Measurements from ENCODE around the gene CEP135.
"Not testable (repeated sequence)": the region's sequence is repeated elsewhere in the genome, so short reads cannot be mapped to it uniquely, and the experiment has no call there.

The CEP135 gene

DNA sequence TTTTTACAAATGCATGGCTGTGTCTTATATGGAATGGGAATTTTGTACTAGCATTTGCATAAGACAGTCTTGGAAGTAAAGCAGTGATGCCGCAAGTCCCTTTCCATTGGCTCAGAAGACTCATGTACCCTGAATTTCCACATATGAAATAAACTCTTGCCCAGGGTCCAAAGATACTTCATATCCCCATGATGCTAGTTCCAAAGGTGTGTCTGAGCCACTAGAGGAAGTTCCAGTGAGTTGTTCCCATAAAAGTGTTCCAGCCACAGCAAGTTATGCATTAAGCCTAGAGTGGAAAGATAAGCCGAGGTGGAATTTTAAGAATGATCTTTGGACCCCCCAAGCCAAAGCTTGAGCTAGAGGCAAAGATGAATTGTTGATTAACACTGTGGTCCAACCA, 9.3 kb upstream of the CEP135 start:
- no peak for FAIRE-seq
- no peak for DNase-seq (ENCODE audit: low spot score)

DNA sequence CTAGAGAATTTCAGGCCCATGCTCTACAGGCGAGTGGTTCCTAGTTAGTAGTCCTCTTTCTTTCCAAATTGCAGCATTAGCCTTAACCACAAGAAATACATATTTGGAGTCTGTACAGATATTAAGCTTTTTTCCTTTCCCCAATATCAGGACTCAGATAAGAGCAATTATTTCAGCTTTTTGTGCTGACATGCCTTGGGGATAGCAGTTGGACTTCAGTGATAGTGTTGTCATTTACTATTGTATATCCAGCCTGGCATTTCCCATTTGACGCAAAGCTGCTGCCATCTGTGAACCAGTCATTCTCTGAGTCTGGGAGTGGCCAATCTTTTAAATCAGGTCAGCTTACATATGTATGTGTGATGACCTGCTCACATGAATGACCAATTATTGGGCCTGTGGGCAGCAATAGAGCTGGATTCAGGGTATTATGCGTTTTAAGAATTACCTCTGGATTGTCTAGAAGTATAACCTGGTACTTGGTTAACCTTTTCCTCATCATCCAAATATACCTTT, 6.8 kb upstream of the CEP135 start:
- FAIRE-seq (no peak), DNase-seq (ENCODE audit: low spot score) (no peak)

DNA sequence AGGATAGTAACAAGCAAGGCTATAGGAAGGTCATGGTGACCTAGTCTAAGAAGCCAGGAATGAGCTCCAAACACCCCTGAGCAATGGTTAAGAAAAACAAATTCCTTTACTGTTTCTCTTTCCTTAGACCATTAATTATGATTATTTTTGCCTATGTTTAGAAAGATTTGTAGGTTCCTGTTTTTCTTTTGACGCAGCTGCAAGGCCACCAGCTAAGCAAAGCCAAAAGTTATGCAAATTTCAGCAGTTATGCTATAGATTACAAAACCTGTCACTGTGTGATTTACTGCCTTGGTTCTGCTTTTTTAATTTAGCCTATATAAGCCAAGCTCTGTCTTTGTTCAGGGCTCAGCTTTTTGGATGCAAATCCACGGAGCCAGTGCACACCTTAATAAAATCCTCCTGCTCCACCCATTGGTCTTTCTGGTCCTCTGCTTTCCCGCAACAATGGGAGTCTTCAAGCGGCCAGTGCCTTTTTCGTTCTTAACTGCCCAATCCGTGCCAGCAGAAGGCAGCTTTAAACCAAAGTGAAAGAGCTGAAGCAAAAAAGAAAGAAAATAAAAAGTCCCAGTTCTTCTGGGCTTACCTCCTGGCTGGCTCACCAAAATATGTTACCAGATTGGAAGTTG, 1.4 kb upstream of the CEP135 start:
- DNase-seq (ENCODE audit: low spot score) = no peak
- no peak for FAIRE-seq

DNA sequence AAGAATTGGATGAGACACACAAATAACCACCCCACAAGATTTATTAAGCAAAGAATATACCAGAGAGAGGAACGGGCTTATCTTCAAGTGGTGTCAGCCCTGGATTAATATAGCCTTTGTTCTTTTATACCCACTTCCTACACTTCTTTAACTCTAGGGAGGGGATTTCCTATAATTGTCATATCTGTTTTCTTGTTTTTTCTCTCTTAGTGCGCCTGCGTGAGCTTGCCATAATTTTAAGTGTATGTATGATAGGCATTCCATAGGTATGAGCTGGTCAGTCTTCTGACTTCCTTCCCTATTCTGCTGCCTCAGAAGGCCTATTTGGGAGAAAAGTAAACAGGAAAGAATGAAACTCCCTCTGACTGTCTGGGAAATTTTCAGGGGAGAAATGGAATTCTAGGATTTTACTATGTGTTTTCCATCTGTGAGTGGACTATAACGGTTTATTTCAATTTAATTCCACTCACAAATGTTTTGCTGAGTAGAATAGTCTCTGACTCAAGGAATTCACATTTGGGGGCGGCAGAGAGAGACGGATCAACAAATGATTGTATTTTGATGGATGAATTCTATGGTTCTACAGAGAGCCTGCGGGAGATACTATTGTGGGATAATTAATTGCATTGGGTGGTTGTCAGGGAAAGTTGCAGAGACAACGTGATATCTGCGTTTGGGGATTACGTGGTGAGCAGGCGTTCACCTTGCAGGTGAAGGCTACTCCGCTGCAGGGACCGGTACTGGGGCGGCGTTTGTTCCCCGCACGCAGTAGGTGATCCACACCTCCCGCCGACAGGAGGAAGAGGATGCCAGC, 626 bp upstream of the CEP135 start:
- FAIRE-seq (peak; percentile 69), DNase-seq (ENCODE audit: low spot score) (peak; percentile 92)

DNA sequence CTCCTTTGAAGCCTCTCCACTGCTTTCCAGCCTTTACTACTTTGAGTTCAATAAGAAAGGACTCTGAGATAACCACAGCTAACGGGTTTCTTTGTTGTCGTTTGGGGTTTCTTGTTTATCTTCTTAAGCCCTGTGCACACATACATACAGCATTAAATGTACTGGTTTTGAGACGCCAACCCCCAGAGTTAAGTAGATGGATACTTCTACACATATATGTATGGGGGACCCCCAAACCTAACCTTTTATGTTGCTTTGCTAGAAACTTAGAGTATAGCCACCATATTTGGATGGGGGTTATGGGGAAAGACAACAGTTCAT, 697 bp downstream of the CEP135 start:
- no peak for DNase-seq (ENCODE audit: low spot score)
- no peak for FAIRE-seq

DNA sequence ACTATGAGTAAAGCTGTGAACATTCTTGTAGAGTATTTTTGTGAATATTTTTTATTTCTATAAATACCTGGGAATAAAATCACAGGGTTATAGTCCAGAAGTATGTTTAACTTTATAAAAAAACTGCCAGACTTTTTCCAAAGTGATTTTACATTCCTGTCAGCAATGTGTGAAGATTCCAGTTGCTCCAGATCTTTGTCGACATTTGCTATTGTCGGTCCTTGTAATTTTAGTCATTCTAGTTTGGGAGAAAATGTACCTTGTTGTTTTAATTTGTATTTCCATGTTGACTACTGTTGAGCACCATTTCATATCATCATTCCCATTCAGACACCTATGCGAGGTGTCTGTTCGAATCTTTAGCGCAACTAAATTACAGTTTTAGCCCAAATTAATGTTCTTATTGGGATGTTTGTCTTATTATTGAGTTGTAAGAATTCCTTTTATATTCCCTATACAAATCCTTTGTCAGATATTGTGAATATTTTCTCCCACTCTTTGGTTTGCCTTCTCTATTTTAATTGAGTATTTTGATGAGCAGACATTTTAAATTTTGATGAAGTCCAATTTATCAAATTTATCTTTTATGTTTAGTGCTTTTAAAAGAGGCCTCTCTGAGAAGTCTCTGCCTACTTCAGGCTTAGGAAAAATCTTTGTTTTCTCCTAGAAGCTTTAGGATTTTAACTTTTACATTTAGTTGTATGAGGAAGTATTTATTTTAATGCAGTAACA, 2.6 kb downstream of the CEP135 start:
- FAIRE-seq = no peak
- DNase-seq (ENCODE audit: low spot score) = no peak

DNA sequence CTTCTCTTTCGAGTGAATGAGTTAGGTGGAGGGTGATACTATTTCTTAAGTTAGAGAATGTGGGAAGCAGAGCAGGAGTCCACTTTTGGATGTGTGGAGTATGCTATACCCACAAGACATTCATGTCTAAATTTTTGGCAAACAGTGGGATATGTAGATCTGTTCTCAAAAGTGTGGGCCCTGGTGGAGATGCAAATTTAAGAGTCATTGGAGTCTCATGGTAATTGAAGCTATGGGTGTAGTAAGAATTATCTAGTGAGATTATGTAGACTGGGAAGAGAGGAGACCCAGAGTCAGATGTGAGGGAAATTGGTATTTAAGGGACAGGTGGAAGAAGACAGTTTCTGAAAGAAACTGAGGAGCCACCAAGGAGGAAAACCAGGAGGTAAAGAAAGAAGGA, 7.0 kb downstream of the CEP135 start:
- no peak for DNase-seq (ENCODE audit: low spot score)
- no peak for FAIRE-seq

DNA sequence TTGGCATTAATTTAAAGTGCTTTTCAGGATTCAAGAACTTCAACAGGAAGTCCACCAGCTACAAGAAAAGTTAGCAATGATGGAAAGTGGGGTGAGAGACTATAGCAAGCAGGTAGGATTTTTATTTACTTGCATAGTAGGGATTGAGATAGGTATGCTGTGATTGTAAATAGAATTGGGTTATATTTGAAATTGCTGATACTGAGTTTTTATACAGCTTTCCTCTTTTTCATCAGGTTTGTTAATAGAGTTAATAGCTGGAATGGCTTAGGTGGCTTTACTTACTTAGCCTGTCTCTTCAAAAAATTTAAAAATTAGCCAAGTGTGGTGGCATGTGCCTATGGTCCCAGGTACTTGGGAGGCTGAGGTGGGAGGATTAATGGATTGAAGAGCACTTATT, 10.9 kb downstream of the CEP135 start:
- FAIRE-seq = no peak

DNA sequence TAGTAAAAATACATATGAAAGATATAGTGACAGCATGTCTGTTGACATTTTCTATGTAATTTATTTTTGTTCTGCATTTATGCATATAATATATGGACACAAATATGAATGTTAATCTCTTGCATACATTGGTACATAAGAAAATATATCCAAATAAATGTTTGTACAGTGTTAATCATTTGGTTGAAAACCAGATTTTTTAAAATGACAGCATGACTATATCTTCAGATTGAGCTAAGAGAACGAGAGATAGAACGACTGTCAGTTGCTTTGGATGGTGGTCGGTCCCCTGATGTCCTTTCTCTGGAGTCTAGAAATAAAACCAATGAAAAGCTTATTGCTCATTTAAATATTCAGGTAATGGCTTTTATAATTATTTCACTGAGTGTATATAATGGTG, 15.3 kb downstream of the CEP135 start:
- no peak for DNase-seq (ENCODE audit: low spot score)
- FAIRE-seq = no peak

More for the DNA sequence above, 10.9 kb downstream of the CEP135 start:
- DNase-seq (ENCODE audit: low spot score) = no peak

DNA sequence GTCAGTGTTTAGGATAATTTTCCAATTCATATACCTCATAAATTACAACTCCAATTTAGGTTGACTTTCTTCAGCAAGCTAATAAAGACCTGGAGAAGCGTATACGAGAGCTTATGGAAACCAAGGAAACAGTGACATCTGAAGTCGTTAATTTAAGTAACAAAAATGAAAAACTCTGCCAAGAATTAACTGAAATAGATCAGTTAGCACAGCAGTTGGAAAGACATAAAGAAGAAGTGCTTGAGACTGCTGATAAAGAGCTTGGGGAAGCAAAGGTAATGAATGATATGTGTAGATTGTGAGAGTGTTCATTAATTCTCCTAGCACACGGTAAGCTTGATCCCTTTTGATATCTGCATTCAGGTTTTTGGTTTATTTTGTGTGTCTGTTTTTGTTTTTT, 16.8 kb downstream of the CEP135 start:
- FAIRE-seq (no peak), DNase-seq (ENCODE audit: low spot score) (no peak)

DNA sequence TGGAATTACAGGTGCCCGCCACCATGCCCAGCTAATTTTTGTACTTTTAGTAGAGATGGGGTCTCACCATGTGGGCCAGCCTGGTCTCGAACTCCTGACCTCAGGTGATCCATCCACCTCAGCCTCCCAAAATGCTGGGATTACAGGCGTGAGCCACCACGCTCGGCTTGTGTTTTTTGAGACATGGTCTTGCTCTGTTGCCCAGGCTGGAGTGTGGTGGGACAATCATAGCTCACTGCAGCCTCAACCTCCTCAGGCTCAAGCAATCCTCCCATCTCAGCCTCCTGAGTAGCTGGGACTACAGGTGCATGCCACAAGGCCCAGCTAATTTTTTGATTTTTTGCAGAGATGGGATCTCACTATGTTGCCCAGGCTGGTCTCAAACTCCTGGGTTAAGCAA, 17.6 kb downstream of the CEP135 start:
- FAIRE-seq = not testable (repeated sequence)

DNA sequence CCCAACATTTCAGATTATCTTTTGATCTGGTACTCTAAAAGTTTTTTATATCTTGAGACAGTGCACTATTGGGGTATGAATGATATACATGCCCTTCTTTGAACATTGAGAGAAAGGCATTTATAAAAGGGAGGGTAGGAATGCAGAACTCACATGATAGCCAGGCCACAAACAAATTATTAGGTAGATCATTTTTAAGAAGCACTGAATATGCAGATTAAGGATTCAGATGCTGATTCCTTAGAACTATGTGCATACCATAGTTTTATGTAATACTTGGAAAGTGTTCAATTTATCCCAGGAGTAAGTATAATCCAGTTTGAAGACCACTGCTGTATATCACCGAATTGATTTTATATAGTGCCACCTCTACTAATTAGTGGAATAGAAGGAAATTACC, 18.6 kb downstream of the CEP135 start:
- FAIRE-seq (no peak), DNase-seq (ENCODE audit: low spot score) (no peak)

More for the DNA sequence above, 17.6 kb downstream of the CEP135 start:
- not testable (repeated sequence) for DNase-seq (ENCODE audit: low spot score)

DNA sequence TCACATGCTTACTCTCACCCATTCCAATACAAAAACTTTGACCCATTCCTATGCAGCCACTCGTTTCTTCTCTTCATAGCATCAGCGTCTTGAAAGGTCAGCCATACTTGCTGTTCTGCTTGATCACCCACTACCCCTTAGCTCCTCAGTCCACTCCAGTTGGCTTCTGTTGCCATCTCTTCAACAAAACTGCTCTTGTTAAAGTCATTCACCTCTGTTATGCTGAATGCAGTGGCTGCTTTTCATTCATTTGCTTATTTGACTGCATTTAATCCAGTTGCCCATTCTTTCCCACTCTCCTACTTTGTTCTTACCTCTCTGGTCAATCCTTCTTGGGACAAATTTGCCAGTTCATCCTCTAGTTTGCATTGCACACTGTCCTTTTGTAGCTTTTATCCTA, 24.9 kb downstream of the CEP135 start:
- no peak for FAIRE-seq

DNA sequence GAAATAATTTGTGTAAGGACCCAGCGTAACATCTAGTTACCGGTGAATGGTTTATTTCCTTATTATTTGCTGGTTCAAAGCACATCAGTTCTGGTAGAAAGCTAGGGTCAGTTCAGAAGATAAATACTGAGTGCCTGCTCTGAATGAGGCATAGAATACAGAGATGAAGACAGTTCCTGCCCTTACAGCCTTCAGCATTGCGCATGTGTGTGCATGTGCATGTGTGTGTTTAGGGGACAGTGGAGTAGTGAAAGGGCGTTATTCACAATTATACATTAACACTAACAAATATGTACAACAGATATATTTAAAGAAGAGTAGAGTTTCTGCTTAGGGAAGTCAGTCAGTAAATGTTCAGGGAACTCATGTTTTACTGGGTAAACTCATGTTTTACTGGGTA, 29.1 kb downstream of the CEP135 start:
- no peak for FAIRE-seq
- no peak for DNase-seq (ENCODE audit: low spot score)

More for the DNA sequence above, 24.9 kb downstream of the CEP135 start:
- DNase-seq (ENCODE audit: low spot score) = no peak

DNA sequence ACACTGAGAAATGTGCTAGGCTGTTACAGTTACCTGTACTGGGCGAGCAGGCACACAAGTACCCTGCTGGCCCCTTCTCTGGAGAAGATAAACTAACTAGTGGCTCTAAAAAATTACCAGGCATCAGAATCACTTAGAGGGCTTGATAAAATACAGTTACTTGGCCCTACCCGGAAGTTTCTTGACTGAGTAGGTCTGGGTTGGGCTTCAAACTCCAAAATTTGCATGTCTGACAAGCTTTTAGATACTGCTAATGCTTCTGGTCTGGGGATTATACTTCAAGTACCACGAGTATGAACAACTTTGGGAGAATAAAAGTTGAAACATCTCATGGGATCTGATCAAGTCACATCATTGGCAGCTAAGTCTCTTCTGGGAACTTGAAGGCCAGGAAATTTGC, 30.8 kb downstream of the CEP135 start:
- DNase-seq (ENCODE audit: low spot score) (no peak), FAIRE-seq (no peak)

DNA sequence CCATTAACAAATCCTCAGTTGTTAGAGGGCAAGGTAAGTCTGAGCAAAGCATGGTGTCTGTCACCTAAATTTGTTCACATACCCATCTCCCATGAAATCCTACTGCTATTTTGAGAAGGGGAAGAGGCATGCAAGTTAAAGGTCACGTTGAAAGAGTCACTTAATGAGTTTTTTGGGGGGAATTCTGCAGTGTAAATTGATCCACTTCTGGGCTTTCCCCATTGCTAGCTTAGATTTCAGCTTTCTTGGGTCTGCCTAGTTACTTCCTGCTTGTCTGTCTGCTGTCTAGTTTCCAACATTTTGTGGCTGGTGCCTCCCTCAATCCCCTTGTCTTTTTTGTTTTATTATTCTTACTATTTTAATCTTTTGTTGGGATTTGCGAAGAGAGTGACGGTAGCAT, 32.0 kb downstream of the CEP135 start:
- FAIRE-seq (no peak), DNase-seq (ENCODE audit: low spot score) (no peak)

DNA sequence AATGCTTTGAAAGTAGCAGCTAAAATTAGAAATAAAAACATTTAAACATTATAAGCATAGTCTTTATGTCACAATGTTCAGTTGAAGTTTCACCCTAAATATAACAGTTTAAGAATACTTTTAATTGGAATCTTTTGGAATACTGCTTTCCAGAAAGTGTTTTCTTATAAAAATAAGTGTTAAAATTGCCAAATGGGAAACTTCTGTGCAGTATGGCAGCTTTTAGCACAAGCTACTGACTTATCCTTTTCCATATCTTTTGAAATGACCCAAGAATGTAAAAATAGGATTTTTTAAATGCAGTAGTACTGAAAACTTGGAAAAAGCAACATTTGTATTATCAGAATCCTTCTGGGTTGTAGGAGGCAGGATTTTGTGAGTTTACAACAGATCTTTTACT, 34.2 kb downstream of the CEP135 start:
- no peak for FAIRE-seq
- no peak for DNase-seq (ENCODE audit: low spot score)

DNA sequence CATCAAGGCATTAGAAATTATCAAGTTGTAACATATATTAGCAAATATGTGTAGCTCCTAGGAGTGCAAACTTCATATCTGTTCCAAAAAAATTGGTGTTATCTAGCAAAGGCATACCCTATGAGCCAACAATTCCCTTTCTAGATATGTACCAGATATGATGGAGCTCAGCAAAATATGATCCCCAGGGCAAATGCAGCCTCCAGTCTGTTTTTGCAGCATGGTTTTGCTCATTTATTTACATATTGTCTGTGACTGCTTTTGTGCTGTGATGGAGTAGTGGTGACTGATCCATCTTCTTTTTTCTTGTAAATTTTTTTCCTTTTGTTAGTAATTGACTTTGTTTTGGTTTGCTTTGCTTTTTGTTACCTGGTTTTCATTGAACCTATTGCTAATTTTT, 41.0 kb downstream of the CEP135 start:
- DNase-seq (ENCODE audit: low spot score) (no peak), FAIRE-seq (no peak)

DNA sequence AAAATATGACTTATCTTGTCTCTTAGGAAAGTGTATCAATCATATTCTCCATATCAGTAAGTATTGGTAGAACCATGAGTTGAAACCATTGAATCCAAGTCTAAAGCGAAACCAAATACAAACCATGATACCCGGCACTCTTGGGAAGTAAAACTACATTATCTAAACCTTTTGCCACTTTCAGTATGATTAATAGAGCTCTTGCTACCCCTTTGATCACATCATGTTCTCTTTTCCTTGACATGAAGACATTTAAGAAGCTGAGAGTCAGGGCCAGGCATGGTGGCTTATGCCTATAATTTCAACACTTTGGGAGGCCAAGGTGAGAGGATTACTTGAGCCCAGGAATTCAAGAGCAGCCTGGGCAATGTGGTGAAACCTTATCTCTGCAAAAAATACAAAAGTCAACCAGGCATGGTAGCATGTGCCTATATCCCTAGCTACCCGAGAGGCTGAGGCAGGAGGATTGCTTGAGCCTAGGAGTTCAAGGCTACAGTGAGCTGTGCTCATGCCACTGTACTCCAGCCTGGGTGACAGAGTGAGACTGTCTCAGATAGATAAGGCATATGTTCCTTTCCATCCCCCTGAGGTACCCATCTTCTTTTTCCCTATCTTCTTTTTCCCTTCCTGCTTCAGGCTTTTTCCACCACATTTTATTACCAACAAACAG, 45.4 kb downstream of the CEP135 start:
- FAIRE-seq (no peak), DNase-seq (ENCODE audit: low spot score) (no peak)

DNA sequence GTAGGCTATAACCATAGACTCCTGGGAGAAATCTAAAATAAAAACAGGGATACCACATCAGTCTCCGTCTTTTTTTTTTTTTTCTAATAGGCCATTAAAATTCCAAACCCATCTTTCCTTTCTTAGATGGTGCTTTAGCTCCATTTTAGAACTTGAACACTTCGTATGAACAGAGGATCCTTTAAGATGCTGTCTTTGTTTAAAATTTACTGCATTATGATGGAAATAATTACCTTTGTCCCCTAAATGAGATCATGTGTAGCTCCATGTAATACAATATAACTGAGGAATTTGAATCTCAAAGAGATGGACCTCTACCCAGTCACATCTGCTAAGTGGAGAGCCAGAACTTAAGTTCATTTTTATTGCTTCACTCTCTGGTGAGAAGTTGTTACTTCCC, 47.9 kb downstream of the CEP135 start:
- no peak for FAIRE-seq
- no peak for DNase-seq (ENCODE audit: low spot score)

DNA sequence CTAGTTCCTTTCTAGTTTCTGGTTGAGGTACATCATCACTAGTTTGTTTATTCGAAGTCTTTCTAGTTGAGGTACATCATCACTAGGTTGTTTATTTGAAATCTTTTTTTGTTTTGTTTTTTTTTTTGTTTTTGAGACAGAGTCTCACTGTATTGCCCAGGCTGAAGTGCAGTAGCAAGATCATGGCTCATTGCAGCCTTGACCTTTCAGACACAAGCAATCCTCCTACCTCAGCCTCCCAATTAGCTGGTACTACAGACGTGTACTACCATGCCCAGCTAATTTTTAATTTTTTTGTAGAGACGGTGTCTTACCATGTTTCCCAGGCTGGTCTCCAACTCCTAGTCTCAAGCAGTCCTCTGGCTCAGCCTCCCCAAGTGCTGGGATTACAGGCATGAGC, 54.9 kb downstream of the CEP135 start:
- DNase-seq (ENCODE audit: low spot score) = no peak
- no peak for FAIRE-seq

DNA sequence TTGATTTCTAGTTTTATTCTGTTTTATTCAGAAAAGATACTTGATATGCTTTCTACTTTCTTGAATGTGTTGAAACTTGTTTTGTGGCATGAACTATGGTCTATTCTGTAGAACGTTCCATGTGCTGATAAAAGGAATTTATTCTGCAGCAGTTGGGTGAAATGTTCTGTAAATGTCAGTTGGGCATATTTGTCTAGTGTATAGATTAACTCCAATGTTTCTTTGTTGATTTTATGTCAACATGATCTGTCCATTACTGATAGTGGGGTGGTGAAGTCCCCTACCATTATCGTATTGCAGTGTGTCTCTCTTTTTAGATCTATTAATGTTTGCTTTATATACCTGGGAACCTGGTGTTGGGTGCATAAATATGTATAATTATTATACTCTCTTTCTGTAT, 55.5 kb downstream of the CEP135 start:
- no peak for DNase-seq (ENCODE audit: low spot score)
- FAIRE-seq = no peak

All from RCC 7860 (cell line).